Measurements from ENCODE around the gene CIT. TPM values are rescaled to one million over a fixed set of nuclear protein-coding genes. Genes with fewer than 3 reads are reported as not detected.

CIT gene
- total RNA-seq, 1 donor from 2014 or later: 98.5 TPM

DNA sequence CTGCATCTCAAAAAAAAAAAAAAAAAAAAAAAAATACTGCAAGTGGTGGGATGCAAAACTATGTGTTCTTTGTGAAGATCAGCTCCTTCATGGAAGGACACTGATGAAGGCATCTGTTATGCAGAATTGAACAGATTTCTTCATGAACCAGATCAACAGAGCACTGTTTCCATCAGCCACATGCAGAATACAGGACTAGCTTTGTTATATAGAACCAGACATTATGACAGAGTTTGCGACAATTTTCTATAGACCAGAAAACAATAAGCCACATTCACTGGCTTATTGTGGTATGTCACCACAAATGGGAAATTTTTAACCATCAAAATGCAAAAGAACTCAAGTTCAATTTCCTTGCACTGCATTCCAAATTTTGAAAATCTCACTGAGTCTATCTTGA, 34.7 kb downstream of the CIT start:
- no peaks in the 10 kb centered on the region for H3K4me1 Mint-ChIP-seq
- Histone ChIP-seq H3K4me1 (no peaks in the 10 kb centered on the region), H3K9me3 (ENCODE audit: low read depth) (no peaks in the 10 kb centered on the region), H2AFZ (replicated peaks) (no peak overlapping the region), H4K20me1 (ENCODE audit: low read depth) (peaks cover 19% of the 10 kb centered on the region), H3K27me3 (no peaks in the 10 kb centered on the region), H3K9ac (no peak overlapping the region), H3K4me2 (no peak overlapping the region), H3K4me3 (no peak overlapping the region), H3K27ac (no peak overlapping the region), H3K79me2 (ENCODE audit: low read depth) (peaks cover 11% of the 10 kb centered on the region), H3K36me3 (peaks cover 6% of the 10 kb centered on the region), H3F3A (ENCODE audit: low read depth) (no peaks in the 10 kb centered on the region)
- peaks cover 3% of the 10 kb centered on the region for H3K27me3 Mint-ChIP-seq (ENCODE audit: insufficient read depth, low read depth)
- H3K9me3 Mint-ChIP-seq: no peaks in the 10 kb centered on the region
- no peak overlapping the region for H3K27ac Mint-ChIP-seq
- no peak for TF ChIP-seq EZH2 (IDR thresholded peaks at IDR 0.05)
- TF ChIP-seq, protein P1, sequence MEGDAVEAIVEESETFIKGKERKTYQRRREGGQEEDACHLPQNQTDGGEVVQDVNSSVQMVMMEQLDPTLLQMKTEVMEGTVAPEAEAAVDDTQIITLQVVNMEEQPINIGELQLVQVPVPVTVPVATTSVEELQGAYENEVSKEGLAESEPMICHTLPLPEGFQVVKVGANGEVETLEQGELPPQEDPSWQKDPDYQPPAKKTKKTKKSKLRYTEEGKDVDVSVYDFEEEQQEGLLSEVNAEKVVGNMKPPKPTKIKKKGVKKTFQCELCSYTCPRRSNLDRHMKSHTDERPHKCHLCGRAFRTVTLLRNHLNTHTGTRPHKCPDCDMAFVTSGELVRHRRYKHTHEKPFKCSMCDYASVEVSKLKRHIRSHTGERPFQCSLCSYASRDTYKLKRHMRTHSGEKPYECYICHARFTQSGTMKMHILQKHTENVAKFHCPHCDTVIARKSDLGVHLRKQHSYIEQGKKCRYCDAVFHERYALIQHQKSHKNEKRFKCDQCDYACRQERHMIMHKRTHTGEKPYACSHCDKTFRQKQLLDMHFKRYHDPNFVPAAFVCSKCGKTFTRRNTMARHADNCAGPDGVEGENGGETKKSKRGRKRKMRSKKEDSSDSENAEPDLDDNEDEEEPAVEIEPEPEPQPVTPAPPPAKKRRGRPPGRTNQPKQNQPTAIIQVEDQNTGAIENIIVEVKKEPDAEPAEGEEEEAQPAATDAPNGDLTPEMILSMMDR (IDR thresholded peaks at IDR 0.05): no peak
- no peak for TF ChIP-seq EZH2phosphoT487 (IDR thresholded peaks at IDR 0.05)
- no peak overlapping the region for H3K4me3 Mint-ChIP-seq
- DNase-seq (ENCODE audit: low spot score): no peak
- peaks cover 34% of the 10 kb centered on the region for H3K36me3 Mint-ChIP-seq

GRCh38 chr12:119841433-119842210, 35.5 kb downstream of the CIT start:
- peaks cover 6% of the 10 kb centered on the region for H3K36me3 ChIP-seq
- no peak overlapping the region for H2AFZ ChIP-seq (replicated peaks)
- Mint-ChIP-seq H3K4me3 (no peak overlapping the region), H3K27ac (no peak overlapping the region), H3K36me3 (peaks cover 34% of the 10 kb centered on the region), H3K27me3 (ENCODE audit: insufficient read depth, low read depth) (peaks cover 3% of the 10 kb centered on the region), H3K4me1 (no peaks in the 10 kb centered on the region), H3K9me3 (no peaks in the 10 kb centered on the region)
- DNase-seq (ENCODE audit: low spot score): no peak
- TF ChIP-seq EZH2 (IDR thresholded peaks at IDR 0.05) (no peak), EZH2phosphoT487 (IDR thresholded peaks at IDR 0.05) (no peak)
- TF ChIP-seq, protein P1 (IDR thresholded peaks at IDR 0.05): no peak
- peaks cover 26% of the 10 kb centered on the region for H4K20me1 ChIP-seq (ENCODE audit: low read depth)
- H3K27me3 ChIP-seq: no peaks in the 10 kb centered on the region
- H3K4me2 ChIP-seq: no peak overlapping the region
- peaks cover 19% of the 10 kb centered on the region for H3K79me2 ChIP-seq (ENCODE audit: low read depth)
- H3K4me3 ChIP-seq: no peak overlapping the region
- no peaks in the 10 kb centered on the region for H3F3A ChIP-seq (ENCODE audit: low read depth)
- no peaks in the 10 kb centered on the region for H3K9me3 ChIP-seq (ENCODE audit: low read depth)
- no peaks in the 10 kb centered on the region for H3K4me1 ChIP-seq
- no peak overlapping the region for H3K9ac ChIP-seq
- H3K27ac ChIP-seq: no peak overlapping the region

- Histone ChIP-seq H3K79me2 (ENCODE audit: low read depth) (peaks cover 22% of the 10 kb centered on the region), H2AFZ (replicated peaks) (no peak overlapping the region)
- peaks cover 28% of the 10 kb centered on the region for H3K36me3 Mint-ChIP-seq
Observed at GRCh38 chr12:119840582-119840981, 36.5 kb downstream of the CIT start.

More at GRCh38 chr12:119840582-119840981, 36.5 kb downstream of the CIT start:
- Histone ChIP-seq H3K27ac (no peak overlapping the region), H3K9me3 (ENCODE audit: low read depth) (no peaks in the 10 kb centered on the region), H3K4me1 (no peaks in the 10 kb centered on the region), H3F3A (ENCODE audit: low read depth) (no peaks in the 10 kb centered on the region), H3K4me3 (no peak overlapping the region), H3K36me3 (peaks cover 6% of the 10 kb centered on the region), H3K4me2 (no peak overlapping the region), H4K20me1 (ENCODE audit: low read depth) (peaks cover 29% of the 10 kb centered on the region), H3K27me3 (no peaks in the 10 kb centered on the region), H3K9ac (no peak overlapping the region)
- Mint-ChIP-seq H3K4me1 (no peaks in the 10 kb centered on the region), H3K27ac (no peak overlapping the region), H3K9me3 (no peaks in the 10 kb centered on the region), H3K4me3 (no peak overlapping the region), H3K27me3 (ENCODE audit: insufficient read depth, low read depth) (peaks cover 3% of the 10 kb centered on the region)
- DNase-seq (ENCODE audit: low spot score): no peak
- TF ChIP-seq EZH2 (IDR thresholded peaks at IDR 0.05) (no peak), EZH2phosphoT487 (IDR thresholded peaks at IDR 0.05) (no peak)
- TF ChIP-seq, protein P1 (IDR thresholded peaks at IDR 0.05): no peak

Measured in neural progenitor cell (in vitro differentiated cells).